HG02938 (cell line): ENCODE measurements around the gene RGCC.
"Not testable (repeated sequence)": the region's sequence is repeated elsewhere in the genome, so short reads cannot be mapped to it uniquely, and the experiment has no call there.

Experiments used
- ATAC-seq: cut with Tn5 transposase; IDR thresholded peaks from one replicate; pipeline ENCODE4 v1.9.1; 2021; ENCODE audit warnings: mild to moderate bottlenecking, moderate library complexity; ENCODE audit not compliant: unreplicated experiment

RGCC gene

GRCh38 chr13:41488124-41488523 lies 30.8 kb downstream of the RGCC start:
- no peak for ATAC-seq

DNA sequence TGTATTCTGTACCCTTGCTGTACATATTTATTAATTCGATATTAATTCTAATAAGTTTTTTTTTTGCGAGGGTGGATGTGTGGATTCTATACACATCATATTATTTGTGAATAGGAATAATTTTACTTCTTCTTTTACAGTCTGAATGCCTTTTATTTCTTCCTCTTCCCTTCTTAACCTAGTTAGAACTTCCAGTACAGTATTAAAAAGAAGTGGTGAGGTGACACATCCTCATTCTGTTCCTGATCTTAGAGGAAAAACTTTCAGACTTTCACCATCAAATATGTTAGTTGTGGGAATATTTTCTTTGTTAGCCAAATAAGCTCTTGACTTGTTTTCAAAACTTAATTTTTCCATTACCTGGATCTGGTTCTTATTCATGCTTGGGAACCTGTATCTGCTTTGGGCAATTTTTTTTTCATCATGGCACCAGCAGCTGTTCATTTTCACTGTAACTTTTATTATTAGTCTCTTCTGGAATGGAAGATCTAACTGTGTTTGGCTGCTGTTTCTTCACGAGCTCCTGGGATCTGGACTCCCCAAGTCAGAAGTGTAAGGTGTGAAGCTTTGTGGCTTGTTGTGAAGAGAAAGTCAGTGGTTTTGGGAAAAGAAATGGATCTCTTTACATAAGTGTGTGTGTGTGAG lies 33.1 kb downstream of the RGCC start:
- ATAC-seq, result no peak

DNA sequence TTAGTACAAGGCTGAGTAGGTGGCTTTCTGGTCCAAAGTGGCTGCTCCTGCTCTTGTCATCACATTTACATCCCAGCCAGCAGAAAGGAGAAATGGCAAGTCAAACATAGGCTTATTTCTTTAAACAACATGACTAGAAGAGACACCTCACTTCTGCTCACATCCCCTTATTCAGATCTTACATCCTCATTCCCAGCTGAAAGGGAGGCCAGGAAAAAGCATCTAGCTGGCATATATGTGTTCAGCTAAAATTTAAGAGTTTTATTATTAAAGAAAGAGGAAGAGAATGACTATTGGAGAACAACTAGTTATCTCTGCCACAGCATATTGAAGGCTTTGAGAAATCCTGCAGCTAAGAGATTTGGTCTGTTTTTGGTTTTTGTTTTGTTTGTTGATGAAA lies 34.1 kb downstream of the RGCC start:
- ATAC-seq, result no peak

DNA sequence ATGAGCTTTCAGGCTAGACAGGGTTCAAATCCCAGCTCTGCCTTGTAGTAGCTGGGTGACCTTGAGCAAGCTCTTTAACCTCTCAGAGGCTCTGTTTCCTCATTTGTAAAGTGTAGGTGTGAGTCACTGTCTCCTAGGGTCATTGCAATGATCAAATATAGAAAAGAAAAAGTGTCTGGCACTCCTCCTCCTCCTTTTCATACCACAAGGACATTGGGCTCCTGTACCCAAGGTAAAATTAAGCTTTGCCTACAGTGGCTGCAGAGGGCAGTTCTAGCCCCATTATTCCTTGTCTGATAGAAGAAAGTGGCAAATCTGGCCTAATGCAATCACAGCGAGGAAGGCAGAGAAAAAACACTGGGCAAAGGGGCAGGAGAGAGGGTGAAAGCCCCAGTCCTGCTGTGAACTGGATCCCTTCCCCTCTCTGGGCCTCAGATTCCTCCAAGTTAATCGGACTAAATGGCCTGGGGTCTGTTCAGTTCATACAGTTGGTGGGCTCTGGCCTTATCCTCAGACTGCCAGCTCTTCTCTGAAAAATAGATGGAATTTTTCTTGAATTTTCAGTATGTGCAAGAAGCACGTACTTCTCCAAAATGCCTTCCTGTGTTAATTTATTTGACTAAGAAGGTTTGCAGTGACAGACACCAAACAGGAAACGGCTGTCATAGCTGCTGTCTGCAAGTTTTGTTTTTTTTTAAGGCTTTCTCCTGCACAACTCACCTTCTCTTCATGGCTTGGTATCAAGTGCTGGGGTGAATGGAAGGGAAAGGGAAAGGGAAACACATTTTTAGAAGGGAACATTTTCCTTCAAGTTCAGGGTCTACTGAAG lies 35.3 kb downstream of the RGCC start:
- peak; percentile 51 for ATAC-seq

- ATAC-seq, result no peak
These were observed 36.9 kb downstream of the RGCC start for GRCh38 chr13:41494202-41494601.

- no peak for ATAC-seq
These were observed 37.7 kb downstream of the RGCC start for GRCh38 chr13:41495044-41495443.

DNA sequence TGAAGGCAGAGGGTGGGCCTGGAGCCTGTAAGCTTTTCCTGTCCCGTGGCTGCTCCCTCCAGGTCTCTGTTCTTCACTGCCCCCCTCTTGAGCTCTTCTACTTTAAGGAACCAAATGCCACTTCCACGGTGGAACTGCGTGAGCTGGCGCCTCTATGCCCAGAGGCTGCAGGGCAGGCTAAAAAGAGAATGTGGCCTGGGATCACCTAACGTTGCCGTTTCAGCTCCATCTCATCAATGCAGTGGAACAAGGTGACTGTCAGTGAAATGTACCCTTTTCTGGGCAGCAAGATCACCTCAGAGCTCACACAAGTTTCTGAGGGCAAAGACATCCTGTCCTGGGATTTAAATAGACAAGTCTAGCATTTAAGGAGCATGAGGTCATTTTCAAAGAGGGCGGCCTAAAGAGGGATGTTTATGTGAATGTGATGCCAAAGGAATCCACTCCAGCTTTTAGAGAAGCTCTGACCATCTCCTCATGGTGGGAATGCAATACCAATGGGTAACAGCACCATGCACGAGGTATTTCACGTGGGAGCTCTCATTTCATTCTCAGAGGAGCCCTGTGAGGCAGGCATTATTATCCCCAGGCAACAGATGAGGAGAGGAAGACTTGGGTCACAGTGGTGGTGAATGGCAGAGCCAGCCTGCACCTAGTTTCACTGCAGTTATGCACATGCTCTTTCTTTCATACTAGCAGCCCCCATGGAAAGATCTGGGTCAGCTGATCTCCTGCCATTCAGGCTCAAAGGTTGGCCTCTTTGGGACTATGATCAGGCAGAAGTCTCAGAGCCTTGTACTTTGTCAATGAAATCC lies 39.3 kb downstream of the RGCC start:
- no peak for ATAC-seq

GRCh38 chr13:41497436-41497835 lies 40.1 kb downstream of the RGCC start:
- no peak for ATAC-seq

DNA sequence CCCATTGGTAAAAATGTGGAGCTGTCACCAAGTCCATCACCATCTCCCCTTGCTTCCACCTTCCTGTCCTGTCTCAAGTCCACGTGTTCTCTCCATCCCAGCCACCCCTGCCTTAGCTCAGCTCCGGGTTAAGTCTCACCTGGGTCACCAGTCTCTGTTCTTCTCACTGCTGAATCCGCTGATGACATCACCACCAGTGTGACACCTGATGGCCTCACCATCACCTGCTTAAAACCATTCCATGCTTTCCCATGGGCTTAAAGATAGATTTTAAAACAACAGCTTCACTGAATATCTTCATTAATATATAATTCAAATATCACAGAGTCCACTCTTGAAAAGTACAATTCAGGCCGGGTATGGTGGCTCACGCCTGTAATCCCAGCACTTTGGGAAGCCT lies 42.1 kb downstream of the RGCC start:
- no peak for ATAC-seq

GRCh38 chr13:41500511-41500910 lies 43.2 kb downstream of the RGCC start:
- no peak for ATAC-seq

- no peak for ATAC-seq
These were observed 43.9 kb downstream of the RGCC start for GRCh38 chr13:41501281-41501680.

DNA sequence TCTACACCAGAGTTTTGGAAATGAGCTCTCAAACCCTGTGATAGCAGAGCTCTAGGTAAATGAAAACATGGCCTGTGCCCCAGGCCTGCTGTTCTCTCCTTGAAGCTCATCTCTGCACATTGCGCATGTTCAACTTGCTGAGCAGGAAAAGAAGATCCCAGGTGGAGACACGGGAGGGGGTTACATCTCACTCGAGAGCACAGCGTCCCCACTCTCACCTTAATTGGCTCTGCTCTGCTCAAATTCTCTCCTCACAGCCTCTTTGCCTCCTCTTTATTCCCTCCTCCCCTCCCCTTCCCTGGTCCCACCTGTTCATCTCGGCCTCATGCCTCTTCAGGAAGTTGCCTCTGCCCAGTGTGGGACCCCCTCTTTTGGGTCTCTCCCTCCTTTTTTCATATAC lies 44.7 kb downstream of the RGCC start:
- no peak for ATAC-seq

DNA sequence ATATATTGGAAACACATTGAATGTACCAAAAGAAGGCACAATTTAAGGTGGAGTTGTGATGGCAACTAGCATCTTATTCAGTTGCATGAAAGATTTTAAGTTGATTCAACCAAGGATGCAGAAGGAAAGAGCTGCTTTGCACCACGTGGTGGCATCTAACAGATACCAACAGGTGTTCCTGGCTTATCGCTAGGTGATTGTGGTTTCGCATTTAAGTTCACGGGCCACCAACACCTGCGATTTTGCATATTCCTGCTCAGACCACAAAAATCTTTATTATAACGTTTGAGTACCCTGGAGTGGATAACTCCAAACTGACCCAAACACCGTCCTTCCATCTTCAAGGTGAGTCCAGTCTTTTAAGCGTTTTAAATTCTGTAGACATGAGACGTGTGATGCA lies 45.3 kb downstream of the RGCC start:
- peak; percentile 61 for ATAC-seq

DNA sequence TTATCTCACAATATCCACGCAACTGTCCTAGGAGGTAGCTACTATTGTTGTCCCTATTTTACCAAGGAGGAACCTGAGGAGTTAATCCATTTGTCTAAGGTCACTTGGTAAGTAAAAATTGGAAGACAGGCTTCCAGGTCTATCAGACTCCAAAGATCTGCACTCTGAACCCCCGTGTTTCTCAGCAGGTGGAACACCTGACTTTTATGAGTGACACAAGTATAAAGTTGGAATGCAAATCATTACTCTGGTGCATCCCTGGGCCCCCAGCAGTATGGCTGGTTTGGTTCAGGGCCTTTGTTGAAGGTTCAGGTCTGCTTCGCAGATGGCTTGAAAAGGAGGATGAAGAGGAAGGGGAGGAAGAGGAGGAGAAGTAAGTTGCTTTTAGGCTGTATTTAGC lies 46.0 kb downstream of the RGCC start:
- no peak for ATAC-seq

DNA sequence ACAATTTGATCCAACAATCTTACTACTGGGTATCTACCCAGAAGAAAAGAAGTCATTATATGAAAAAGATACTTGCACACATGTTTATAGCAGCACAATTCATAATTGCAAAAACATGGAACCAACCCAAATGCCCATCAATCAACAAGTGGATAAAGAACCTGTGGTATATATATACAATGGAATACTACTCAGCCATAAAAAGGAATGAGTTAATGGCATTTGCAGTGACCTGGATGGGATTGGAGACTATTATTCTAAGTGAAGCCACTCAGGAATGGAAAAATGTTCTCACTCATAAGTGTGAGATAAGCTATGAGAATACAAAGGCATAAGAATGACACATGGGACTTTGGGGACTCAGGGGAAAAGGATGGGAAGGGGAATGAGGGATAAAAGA lies 47.3 kb downstream of the RGCC start:
- not testable (repeated sequence) for ATAC-seq

DNA sequence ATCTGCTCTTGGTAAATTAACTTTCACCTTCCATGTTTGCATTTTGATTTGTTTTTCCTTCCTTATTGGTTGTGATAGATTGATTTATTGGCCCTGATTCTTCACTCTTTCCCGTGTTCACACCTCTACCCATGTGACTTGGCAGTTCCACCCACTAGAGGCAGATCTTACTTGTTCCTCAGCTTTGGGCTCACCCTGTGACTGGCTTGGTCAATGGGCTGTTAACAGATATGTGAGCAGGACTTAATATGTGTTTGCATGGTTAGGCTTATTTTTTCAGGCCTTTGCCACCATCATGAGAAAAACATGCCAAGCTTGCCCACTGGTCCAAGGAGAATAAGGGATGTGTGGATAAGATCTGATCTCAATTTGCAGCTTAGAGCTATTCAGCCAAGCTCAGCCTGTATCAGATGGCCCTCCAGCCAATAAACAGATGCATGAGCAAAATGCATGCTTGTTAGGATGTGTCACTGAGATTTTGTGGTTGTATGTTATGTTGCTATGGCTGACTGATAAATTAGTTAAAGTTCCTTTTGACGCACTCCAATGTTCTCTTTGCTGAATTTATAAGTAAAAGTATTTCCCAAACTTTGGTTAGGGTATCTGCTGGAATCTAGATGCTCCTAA lies 48.0 kb downstream of the RGCC start:
- no peak for ATAC-seq

GRCh38 chr13:41506312-41506711 lies 49.0 kb downstream of the RGCC start:
- ATAC-seq, result no peak

DNA sequence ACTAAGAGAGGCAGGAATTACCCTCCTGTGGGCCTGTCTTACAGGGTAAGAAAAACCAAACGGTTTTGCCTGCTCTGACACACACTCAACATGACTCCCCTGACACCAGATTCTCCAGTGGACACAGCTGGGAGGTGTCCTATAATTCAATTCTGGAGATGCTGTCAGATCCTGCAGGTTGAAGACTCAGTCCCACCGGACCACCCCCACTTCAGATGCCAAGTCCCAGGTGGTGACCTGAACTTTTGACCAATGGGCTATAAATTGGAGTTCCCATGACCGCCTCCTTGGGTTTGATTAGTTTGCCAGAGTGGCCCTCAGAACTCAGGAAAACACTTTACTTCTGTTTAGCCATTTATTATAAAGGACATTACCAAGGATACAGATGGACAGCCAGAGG lies 52.6 kb downstream of the RGCC start:
- ATAC-seq, result no peak

GRCh38 chr13:41511827-41512226 lies 54.5 kb downstream of the RGCC start:
- ATAC-seq, result no peak

GRCh38 chr13:41512441-41512840 lies 55.1 kb downstream of the RGCC start:
- no peak for ATAC-seq

GRCh38 chr13:41513600-41513999 lies 56.2 kb downstream of the RGCC start:
- ATAC-seq, result no peak
